PC-9 (cell line): Measurements from ENCODE around the gene KIF16B. TPM values are rescaled to one million over a fixed set of nuclear protein-coding genes. Genes with fewer than 3 reads are reported as not detected.

Source experiments
- BruUV-seq: library from RNA; stranded (reverse); fragments of 400-500 nt; replicated peaks from 2 replicates; lab custom pipeline; 2021; lab: Mats Ljungman, UMichigan
- CTCF ChIA-PET: fragments of 300-600 bp; sonication (Branson Sonifier 250); formaldehyde crosslinking; loops from one replicate; lab custom pipeline; 2022; ENCODE audit warnings: antibody characterized with exemption; lab: Charles Lee
- POLR2A ChIA-PET: fragments of 300-600 bp; sonication (Branson Sonifier 250); formaldehyde crosslinking; loops from one replicate; lab custom pipeline; 2022; ENCODE audit warnings: antibody characterized with exemption; ENCODE audit not compliant: unreplicated experiment; lab: Charles Lee
- DNase-seq, 2 experiments: peaks; one replicate each; pipeline versions ENCODE4 v3.0.0 to v3.0.0-alpha.2; 2015 to 2022; ENCODE audit warnings: mixed read lengths in 1 of 2
- H2AFZ ChIP-seq: fragments of 200-600 bp; sonication (generic); 2 replicates; pipeline ENCODE4 v1.8.1; 2017; ENCODE audit warnings: antibody characterized with exemption
- H3F3A ChIP-seq: fragments of 200-600 bp; sonication (generic); 2 replicates; pipeline ENCODE4 v1.8.1; 2017; ENCODE audit warnings: antibody characterized with exemption, mild to moderate bottlenecking, low read depth; ENCODE audit not compliant: insufficient read depth
- H3K27ac ChIP-seq: fragments of 200-600 bp; sonication (generic); 2 replicates; pipeline ENCODE4 v1.6.1; 2016; ENCODE audit warnings: mixed run types
- H3K27me3 ChIP-seq: fragments of 200-600 bp; sonication (generic); 2 replicates; pipeline ENCODE4 v1.6.1; 2016; ENCODE audit warnings: low read depth, mixed run types; ENCODE audit not compliant: insufficient read depth
- H3K36me3 ChIP-seq: fragments of 200-600 bp; sonication (generic); 2 replicates; pipeline ENCODE4 v1.6.1; 2016; ENCODE audit warnings: low read depth, mixed run types
- H3K4me1 ChIP-seq: fragments of 200-600 bp; sonication (generic); replicated peaks from 2 replicates; pipeline ENCODE4 v1.6.1; 2016; ENCODE audit warnings: mixed run types; ENCODE audit not compliant: insufficient read depth
- H3K4me2 ChIP-seq: fragments of 200-600 bp; sonication (generic); 2 replicates; pipeline ENCODE4 v1.6.1; 2017; ENCODE audit warnings: mixed run types
- H3K4me3 ChIP-seq: fragments of 200-600 bp; sonication (generic); 2 replicates; pipeline ENCODE4 v1.6.1; 2016; ENCODE audit warnings: mixed run types
- H3K79me2 ChIP-seq: fragments of 200-600 bp; sonication (generic); 2 replicates; pipeline ENCODE4 v1.6.1; 2017; ENCODE audit warnings: low read depth, mixed run types
- H3K9me2 ChIP-seq: fragments of 200-600 bp; sonication (generic); 2 replicates; pipeline ENCODE4 v1.8.1; 2017; ENCODE audit warnings: mild to moderate bottlenecking; ENCODE audit not compliant: insufficient read depth
- H3K9me3 ChIP-seq: fragments of 200-600 bp; sonication (generic); 2 replicates; pipeline ENCODE4 v1.8.1; 2016; ENCODE audit warnings: low read depth; ENCODE audit not compliant: insufficient read depth
- H4K20me1 ChIP-seq: fragments of 200-600 bp; sonication (generic); 2 replicates; pipeline ENCODE4 v1.8.1; 2017; ENCODE audit not compliant: insufficient read depth
- EZH2 ChIP-seq: fragments of 200-600 bp; sonication (generic); IDR thresholded peaks from 2 replicates; pipeline ENCODE4 v1.8.0; 2017; ENCODE audit warnings: antibody characterized with exemption, low read depth
- intact Hi-C: fragments of 100-400 bp; cut with micrococcal nuclease; formaldehyde crosslinking; loops from one replicate; pipeline ENCODE4 v1.10.0; 2022; ENCODE audit not compliant: unreplicated experiment
- total RNA-seq: library from RNA; stranded (reverse); gene quantifications from 2 replicates; pipeline ENCODE4 v1.2.3, GENCODE V29; 2021
- TF ChIP-seq, protein P1 (sequence below): fragments of 200-600 bp; sonication (generic); conservative IDR thresholded peaks from 2 replicates; pipeline ENCODE4 v1.6.1; 2017; ENCODE audit warnings: mixed run types, antibody characterized with exemption, mild to moderate bottlenecking, moderate library complexity

KIF16B gene
- total RNA-seq, 1 experiment from 2014 or later = 17.6 TPM

DNA sequence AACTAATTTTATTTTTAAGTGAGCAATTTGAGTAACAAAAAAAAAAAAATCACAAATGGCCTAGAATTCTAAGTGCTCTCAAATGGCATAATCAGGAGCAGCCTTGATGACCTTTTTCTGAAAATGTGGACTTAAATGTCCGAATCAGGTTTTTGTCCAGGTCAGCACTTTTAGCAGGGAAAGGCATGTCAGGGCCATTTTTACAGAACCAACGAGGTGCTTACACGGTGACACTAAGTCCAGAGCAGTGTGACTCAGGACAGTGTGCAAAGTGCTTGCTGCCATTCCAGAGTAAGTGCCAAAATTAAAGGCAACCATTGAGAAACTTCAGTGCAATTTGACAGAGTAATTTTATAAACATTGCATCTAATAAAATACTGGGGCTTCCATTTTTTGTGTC lies 127.8 kb downstream of the KIF16B start:
- H3K9me2 ChIP-seq = no peaks in the 10 kb centered on the region
- H3K79me2 ChIP-seq = no peaks in the 10 kb centered on the region
- ChIA-PET POLR2A (no interaction called here), CTCF (no interaction called here)
- H3K27me3 ChIP-seq = no peaks in the 10 kb centered on the region
- intact Hi-C loops = no loop called here
- H4K20me1 ChIP-seq = no peaks in the 10 kb centered on the region
- H2AFZ ChIP-seq = no peak overlapping the region
- no peak for DNase-seq
- H3F3A ChIP-seq = no peaks in the 10 kb centered on the region
- no peaks in the 10 kb centered on the region for H3K9me3 ChIP-seq
- H3K4me1 ChIP-seq = no peaks in the 10 kb centered on the region
- H3K4me2 ChIP-seq = no peak overlapping the region
- TF ChIP-seq EZH2 = no peak
- TF ChIP-seq, protein P1, sequence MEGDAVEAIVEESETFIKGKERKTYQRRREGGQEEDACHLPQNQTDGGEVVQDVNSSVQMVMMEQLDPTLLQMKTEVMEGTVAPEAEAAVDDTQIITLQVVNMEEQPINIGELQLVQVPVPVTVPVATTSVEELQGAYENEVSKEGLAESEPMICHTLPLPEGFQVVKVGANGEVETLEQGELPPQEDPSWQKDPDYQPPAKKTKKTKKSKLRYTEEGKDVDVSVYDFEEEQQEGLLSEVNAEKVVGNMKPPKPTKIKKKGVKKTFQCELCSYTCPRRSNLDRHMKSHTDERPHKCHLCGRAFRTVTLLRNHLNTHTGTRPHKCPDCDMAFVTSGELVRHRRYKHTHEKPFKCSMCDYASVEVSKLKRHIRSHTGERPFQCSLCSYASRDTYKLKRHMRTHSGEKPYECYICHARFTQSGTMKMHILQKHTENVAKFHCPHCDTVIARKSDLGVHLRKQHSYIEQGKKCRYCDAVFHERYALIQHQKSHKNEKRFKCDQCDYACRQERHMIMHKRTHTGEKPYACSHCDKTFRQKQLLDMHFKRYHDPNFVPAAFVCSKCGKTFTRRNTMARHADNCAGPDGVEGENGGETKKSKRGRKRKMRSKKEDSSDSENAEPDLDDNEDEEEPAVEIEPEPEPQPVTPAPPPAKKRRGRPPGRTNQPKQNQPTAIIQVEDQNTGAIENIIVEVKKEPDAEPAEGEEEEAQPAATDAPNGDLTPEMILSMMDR = no peak
- no peak overlapping the region for H3K27ac ChIP-seq
- no TSS peak for BruUV-seq
- no peak overlapping the region for H3K4me3 ChIP-seq
- no peaks in the 10 kb centered on the region for H3K36me3 ChIP-seq

DNA sequence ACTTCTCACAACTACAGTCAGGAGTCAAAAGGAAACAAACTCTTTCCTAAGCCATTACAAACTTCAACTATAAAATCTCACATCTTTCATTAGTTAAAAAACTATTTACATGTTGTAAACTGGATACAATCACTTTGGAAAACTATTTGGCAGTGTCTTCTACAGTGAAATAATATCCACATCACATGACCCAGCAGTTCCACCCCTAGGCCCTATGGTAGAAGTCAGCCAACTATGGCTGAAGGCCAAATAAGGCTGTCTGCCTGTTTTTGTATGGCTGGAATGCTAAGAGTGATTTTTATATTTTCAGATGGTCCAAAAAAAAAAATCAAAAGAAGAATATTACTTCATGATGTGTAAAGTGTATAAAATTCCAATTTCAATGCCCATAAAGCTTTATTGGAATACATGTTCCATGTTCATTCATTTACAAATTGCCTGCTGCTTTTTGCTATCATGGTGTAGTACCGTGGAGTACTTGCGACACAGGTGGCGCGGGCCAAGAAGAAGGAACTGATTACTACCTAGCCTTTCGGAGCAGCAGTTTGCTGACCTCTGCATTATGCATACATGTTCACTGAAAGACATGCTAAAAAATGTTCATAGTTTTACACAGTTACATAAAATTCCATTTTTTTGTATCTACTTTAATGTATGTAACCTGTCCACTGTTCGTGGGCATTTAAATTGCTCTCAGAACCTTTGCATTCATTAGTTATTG lies 129.0 kb downstream of the KIF16B start:
- ChIA-PET POLR2A (no interaction called here), CTCF (no interaction called here)
- Histone ChIP-seq H3K9me3 (no peaks in the 10 kb centered on the region), H3K4me3 (no peak overlapping the region), H2AFZ (no peak overlapping the region), H3K27me3 (no peaks in the 10 kb centered on the region), H4K20me1 (no peaks in the 10 kb centered on the region), H3K27ac (no peak overlapping the region), H3K79me2 (no peaks in the 10 kb centered on the region), H3K4me1 (no peaks in the 10 kb centered on the region), H3K9me2 (no peaks in the 10 kb centered on the region), H3K4me2 (no peak overlapping the region), H3F3A (no peaks in the 10 kb centered on the region), H3K36me3 (no peaks in the 10 kb centered on the region)
- no peak for TF ChIP-seq EZH2
- TF ChIP-seq, protein P1 = no peak
- no TSS peak for BruUV-seq
- intact Hi-C loops = no loop called here
- no peak for DNase-seq

- Histone ChIP-seq H3K4me2 (no peak overlapping the region), H3K27ac (no peak overlapping the region), H3K79me2 (no peaks in the 10 kb centered on the region), H3K9me2 (no peaks in the 10 kb centered on the region), H4K20me1 (no peaks in the 10 kb centered on the region), H2AFZ (no peak overlapping the region), H3K36me3 (no peaks in the 10 kb centered on the region), H3K4me3 (no peak overlapping the region), H3F3A (no peaks in the 10 kb centered on the region), H3K9me3 (no peaks in the 10 kb centered on the region), H3K27me3 (no peaks in the 10 kb centered on the region), H3K4me1 (no peaks in the 10 kb centered on the region)
- CTCF ChIA-PET = no interaction called here
- TF ChIP-seq EZH2 = no peak
- TF ChIP-seq, protein P1 = no peak
- BruUV-seq = no TSS peak
- no peak for DNase-seq
- POLR2A ChIA-PET = no interaction called here
- intact Hi-C loops = no loop called here
These were observed 131.6 kb downstream of the KIF16B start for GRCh38 chr20:16441546-16442164.
